ENCODE measurements around the gene LYRM4. TPM values are rescaled to one million over a fixed set of nuclear protein-coding genes. Genes with fewer than 3 reads are reported as not detected.

Gene LYRM4
- total RNA-seq, 2 donors from 2014 or later: 28.4 to 38.3 TPM

DNA sequence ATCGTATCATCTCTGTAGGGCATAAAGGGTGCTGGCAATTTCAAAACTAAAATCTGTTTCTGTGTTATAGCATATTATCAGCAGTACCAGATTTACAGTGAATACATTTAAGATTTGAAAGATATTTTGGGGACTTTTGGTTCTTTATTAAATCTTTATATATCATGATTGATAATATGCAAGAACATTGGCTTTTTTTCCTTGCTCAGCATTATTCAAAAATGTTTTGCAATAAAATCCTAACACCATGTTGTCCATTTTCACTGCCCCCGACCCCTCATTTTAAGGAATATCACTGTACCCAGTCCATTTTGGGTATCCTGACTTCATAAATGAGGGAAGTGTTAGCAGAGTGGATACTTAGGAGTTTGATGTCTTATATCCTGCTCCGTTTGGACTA lies 16.8 kb upstream of the LYRM4 start:
- ATAC-seq (replicated peaks in 1 of 2) (no peak), DNase-seq (no peak)
- peaks cover 0 to 2% of the 10 kb centered on the region in 2 donors for H3K9me3 Mint-ChIP-seq
- no peak overlapping the region for H3K27ac Mint-ChIP-seq
- no peak overlapping the region for H3K4me3 Mint-ChIP-seq
- H3K4me1 Mint-ChIP-seq (ENCODE audit: low read depth): peaks cover 67% of the 10 kb centered on the region
- H3K36me3 Mint-ChIP-seq (ENCODE audit: insufficient read depth in 2 of 2): peaks cover 12 to 18% of the 10 kb centered on the region in 2 donors
- H3K27me3 Mint-ChIP-seq (ENCODE audit: low read depth): no peaks in the 10 kb centered on the region

DNA sequence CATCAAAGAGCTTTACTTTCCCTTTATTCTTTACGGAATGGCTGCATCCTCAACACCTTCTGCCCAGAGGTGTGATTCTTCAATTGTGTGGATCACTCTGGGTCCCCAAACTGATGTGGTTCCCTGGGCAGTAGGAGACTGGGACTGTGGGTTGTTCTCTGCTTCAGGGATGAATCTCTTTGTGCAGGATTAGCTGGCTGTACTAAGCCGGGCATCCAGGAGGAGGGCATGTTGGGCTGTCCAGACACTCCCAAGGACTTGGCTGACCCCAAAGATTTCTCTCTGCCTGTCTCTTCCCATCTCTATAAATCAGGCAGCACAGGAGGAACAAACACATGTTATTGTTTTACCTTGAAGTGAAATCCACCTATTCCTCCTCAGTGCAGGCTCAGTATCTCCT lies 15.8 kb upstream of the LYRM4 start:
- ATAC-seq (replicated peaks in 1 of 2): no peak
- H3K27ac Mint-ChIP-seq: no peak overlapping the region
- no peaks in the 10 kb centered on the region for H3K27me3 Mint-ChIP-seq (ENCODE audit: low read depth)
- peaks cover 59% of the 10 kb centered on the region for H3K4me1 Mint-ChIP-seq (ENCODE audit: low read depth)
- no peak overlapping the region for H3K4me3 Mint-ChIP-seq
- no peak for DNase-seq
- peaks cover 0 to 2% of the 10 kb centered on the region in 2 donors for H3K9me3 Mint-ChIP-seq
- peaks cover 12 to 19% of the 10 kb centered on the region in 2 donors for H3K36me3 Mint-ChIP-seq (ENCODE audit: insufficient read depth in 2 of 2)

DNA sequence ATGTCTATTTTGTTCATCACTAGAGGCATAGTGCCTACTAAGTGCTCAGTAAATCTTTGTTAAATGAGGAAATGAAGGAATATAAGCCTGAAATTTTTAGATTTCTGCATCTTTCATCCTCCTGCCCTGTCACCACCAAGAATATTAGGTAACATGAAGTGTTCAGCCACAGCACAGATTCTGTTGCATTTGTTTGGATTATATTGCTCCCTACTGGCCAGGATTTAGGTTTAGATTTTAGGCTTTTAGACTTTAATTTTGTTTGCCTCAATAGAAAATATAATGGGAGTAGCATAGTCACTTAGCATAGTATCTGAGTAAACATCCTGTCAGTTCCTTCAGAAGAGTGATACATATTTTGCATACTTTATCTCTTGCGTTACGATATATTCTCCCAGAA lies 14.7 kb upstream of the LYRM4 start:
- peak overlapping the region; percentile 44 for H3K27ac Mint-ChIP-seq

DNA sequence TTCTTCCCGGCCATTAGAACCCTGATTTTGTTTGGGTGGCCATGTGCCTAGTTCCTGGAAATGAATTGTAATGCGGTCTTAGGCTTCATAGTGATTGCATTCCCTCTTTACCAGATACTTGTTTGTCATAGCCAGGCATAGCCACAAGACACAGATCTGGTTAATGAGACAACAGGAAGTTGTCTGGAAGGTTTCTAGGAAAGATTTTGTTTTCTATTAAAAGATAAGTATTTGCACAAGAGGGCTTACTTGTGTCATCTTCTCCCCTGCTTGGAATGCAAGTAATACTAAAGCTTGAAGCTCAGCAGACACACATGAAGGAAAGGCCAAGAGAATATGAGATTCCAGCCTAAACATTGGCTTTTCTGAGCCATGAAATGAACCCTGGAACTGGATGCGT lies 13.5 kb upstream of the LYRM4 start:
- no peak for DNase-seq
- H3K27me3 Mint-ChIP-seq (ENCODE audit: low read depth): no peaks in the 10 kb centered on the region
- peak; percentile 13 to 46 for ATAC-seq (replicated peaks in 1 of 2)
- peak overlapping the region in 1 of 2 donors; percentile 18 for H3K4me3 Mint-ChIP-seq
- H3K4me1 Mint-ChIP-seq (ENCODE audit: low read depth): peaks cover 44% of the 10 kb centered on the region
- peak overlapping the region; percentile 54 for H3K27ac Mint-ChIP-seq
- peaks cover 8 to 15% of the 10 kb centered on the region in 2 donors for H3K36me3 Mint-ChIP-seq (ENCODE audit: insufficient read depth in 2 of 2)
- H3K9me3 Mint-ChIP-seq: peaks cover 0 to 2% of the 10 kb centered on the region in 2 donors

More for the DNA sequence above, 14.7 kb upstream of the LYRM4 start:
- peaks cover 12 to 19% of the 10 kb centered on the region in 2 donors for H3K36me3 Mint-ChIP-seq (ENCODE audit: insufficient read depth in 2 of 2)
- ATAC-seq (replicated peaks in 1 of 2) (no peak), DNase-seq (no peak)
- H3K9me3 Mint-ChIP-seq: peaks cover 0 to 2% of the 10 kb centered on the region in 2 donors
- no peaks in the 10 kb centered on the region for H3K27me3 Mint-ChIP-seq (ENCODE audit: low read depth)
- H3K4me1 Mint-ChIP-seq (ENCODE audit: low read depth): peaks cover 56% of the 10 kb centered on the region
- H3K4me3 Mint-ChIP-seq: no peak overlapping the region

DNA sequence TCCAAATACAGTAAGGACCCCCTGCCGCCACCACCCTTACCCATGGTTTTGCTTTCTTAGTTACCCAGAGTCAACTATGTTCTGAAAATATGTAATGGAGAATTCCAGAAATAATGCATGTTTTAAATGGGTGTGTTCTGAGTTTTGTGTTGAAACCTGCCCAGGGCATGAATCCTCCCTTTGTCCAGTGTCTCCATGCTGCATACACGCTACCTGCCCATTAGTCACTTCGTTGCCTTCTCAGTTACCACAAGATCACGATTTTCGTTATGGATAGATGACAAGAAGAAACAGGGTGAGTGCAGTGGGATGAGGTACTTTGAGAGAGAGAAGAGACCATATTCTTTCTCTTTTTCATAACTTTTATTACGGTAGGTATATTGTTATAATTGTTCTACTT lies 11.2 kb upstream of the LYRM4 start:
- Mint-ChIP-seq H3K4me1 (ENCODE audit: low read depth) (peaks cover 32% of the 10 kb centered on the region), H3K9me3 (peaks cover 1 to 2% of the 10 kb centered on the region in 2 donors), H3K36me3 (ENCODE audit: insufficient read depth in 2 of 2) (peaks cover 10 to 14% of the 10 kb centered on the region in 2 donors), H3K4me3 (no peak overlapping the region), H3K27me3 (ENCODE audit: low read depth) (no peaks in the 10 kb centered on the region), H3K27ac (no peak overlapping the region)
- ATAC-seq (replicated peaks in 1 of 2) (no peak), DNase-seq (no peak)

DNA sequence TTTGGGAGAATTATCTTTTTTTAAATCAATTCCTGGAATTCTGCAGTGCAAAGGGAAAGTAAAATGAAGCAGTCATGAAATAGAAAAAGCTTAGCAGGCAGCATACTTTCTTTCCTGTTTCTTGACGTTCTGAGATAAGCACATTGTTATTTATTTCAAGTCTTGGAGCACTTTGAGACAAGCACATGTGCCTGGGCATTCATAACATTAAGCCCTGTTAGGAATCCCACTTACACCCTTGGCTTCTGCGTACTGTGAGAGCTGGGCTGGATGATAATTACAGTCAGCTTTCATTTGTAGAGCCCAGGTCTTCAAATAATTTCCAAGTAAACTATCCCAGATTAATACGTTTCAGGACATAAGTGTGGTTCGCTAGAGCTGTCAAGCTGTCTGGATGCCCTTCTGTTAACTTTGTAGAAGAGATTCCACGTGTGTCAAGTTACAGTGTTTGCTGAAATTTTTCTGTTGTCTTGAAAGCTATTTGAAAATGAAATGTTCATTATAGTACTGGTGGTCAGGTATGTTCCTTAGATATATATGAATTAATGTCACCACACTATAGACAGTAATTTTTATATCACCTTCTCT lies 9.4 kb upstream of the LYRM4 start:
- peaks cover 1 to 2% of the 10 kb centered on the region in 2 donors for H3K9me3 Mint-ChIP-seq
- peak overlapping the region; percentile 86 for H3K27ac Mint-ChIP-seq
- H3K4me3 Mint-ChIP-seq: peak overlapping the region in 1 of 2 donors; percentile 72
- H3K4me1 Mint-ChIP-seq (ENCODE audit: low read depth): peaks cover 41% of the 10 kb centered on the region
- DNase-seq (no peak), ATAC-seq (replicated peaks in 1 of 2) (no peak)
- H3K36me3 Mint-ChIP-seq (ENCODE audit: insufficient read depth in 2 of 2): peaks cover 10 to 18% of the 10 kb centered on the region in 2 donors
- no peaks in the 10 kb centered on the region for H3K27me3 Mint-ChIP-seq (ENCODE audit: low read depth)

DNA sequence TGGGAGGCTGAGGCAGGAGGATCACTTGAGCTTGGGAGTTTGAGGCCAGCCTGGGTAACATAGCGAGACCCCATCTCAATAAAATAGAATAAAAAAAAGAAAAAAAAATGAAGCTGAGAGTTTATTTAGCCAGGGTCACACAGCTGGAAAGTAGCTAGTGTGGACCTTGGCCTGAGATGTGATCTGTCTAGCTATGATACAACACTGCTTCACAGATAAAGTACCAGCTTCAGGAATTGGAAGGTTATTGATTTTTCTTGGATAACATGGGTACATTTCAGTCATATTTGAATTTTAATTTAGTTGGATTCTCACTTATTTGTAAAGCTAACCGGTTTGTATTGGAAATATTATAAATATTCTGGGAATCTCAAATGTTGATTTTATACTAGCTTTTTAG lies 5.7 kb upstream of the LYRM4 start:
- Mint-ChIP-seq H3K4me3 (peak overlapping the region; percentile 66 to 69), H3K9me3 (peaks cover 1 to 2% of the 10 kb centered on the region in 2 donors), H3K36me3 (ENCODE audit: insufficient read depth in 2 of 2) (peaks cover 5 to 12% of the 10 kb centered on the region in 2 donors), H3K27me3 (ENCODE audit: low read depth) (no peaks in the 10 kb centered on the region), H3K4me1 (ENCODE audit: low read depth) (peaks cover 41% of the 10 kb centered on the region), H3K27ac (peak overlapping the region; percentile 96)
- DNase-seq (no peak), ATAC-seq (replicated peaks in 1 of 2) (no peak)

DNA sequence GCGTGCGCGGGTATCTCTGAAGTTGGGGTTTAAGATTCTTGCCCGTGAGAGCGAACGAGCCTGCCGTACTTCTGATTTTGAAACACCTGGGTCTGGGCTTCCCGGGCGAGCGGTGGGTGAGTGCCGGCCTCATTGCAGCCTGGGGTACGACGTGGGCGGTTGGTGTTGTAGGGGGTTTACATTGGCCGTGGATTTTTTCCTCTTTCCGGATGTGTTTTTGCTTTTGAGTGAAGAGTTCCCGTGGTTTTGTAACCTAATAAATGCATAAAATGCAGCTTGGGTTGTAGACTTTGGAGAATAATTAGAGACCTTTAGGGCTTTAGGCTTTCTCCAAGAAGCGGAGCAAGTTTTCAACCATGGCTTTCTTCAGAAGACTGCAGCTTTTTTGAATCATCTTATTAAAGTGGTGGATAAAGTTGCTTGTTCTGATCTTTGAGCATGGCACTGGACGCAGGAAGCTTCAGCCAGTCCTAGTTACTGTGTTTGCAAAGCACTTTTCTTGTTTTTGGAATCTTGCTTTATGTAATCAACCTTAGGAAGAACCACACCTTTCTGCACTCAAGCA lies 877 bp upstream of the LYRM4 start:
- DNase-seq (no peak), ATAC-seq (replicated peaks in 1 of 2) (no peak)
- Mint-ChIP-seq H3K4me3 (peak overlapping the region; percentile 96 to 99), H3K9me3 (no peaks in the 10 kb centered on the region), H3K27ac (peak overlapping the region; percentile 99), H3K36me3 (ENCODE audit: insufficient read depth in 2 of 2) (peaks cover 7 to 14% of the 10 kb centered on the region in 2 donors), H3K4me1 (ENCODE audit: low read depth) (peaks cover 60% of the 10 kb centered on the region), H3K27me3 (ENCODE audit: low read depth) (no peaks in the 10 kb centered on the region)

DNA sequence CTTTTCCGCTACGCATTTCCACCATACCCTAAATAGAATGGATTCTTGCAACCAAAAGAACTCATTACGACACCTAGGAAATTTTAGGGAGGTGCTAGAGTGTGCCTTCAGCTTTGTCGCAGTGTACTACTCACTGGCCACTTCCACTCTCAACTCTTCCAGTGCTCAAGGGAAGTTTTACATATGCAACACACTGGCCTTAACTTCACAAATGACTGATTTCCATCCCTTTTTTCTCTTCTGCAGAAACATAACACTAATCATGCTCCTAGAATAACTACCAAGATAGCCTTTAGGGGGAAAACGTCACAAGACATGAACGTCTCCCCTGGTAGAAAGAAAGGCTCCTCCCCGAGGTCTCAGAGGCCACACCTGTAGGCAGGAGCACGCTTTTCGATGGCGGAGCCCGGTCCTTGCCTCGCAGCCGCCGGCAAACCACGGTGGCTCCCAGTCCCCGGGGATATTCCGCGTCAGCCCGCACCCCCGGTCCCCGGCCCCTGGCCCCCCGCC lies 584 bp downstream of the LYRM4 start:
- DNase-seq (peak; percentile 70 to 84), ATAC-seq (replicated peaks in 1 of 2) (peak; percentile 75)
- H3K4me1 Mint-ChIP-seq (ENCODE audit: low read depth): peaks cover 51% of the 10 kb centered on the region
- peak overlapping the region; percentile 98 for H3K27ac Mint-ChIP-seq
- H3K36me3 Mint-ChIP-seq (ENCODE audit: insufficient read depth in 2 of 2): peaks cover 7 to 8% of the 10 kb centered on the region in 2 donors
- no peaks in the 10 kb centered on the region for H3K9me3 Mint-ChIP-seq
- H3K4me3 Mint-ChIP-seq: peak overlapping the region; percentile 96 to 99
- no peaks in the 10 kb centered on the region for H3K27me3 Mint-ChIP-seq (ENCODE audit: low read depth)

DNA sequence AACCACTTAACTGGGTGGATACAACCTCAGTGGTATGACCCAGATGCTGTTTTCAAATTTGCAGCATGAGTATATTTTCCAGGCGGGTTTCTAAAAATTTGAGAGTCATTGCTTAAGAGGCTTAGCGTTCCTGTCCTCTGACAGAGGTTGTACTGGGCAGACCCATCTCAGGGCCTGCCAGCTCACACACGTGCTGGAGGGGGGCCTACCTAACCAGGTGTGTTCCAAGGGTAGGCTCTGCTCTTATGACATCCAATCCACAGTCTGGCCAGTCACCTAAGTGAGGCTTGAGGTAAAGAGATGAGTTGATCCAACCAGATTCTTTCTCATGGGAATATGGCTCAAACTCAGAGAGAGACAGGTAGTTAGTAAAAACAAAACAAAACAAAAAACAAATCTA lies 1.3 kb downstream of the LYRM4 start:
- DNase-seq (no peak), ATAC-seq (replicated peaks in 1 of 2) (no peak)
- Mint-ChIP-seq H3K4me3 (peak overlapping the region; percentile 96 to 99), H3K9me3 (no peaks in the 10 kb centered on the region), H3K36me3 (ENCODE audit: insufficient read depth in 2 of 2) (peaks cover 7 to 10% of the 10 kb centered on the region in 2 donors), H3K4me1 (ENCODE audit: low read depth) (peaks cover 56% of the 10 kb centered on the region), H3K27ac (peak overlapping the region; percentile 98), H3K27me3 (ENCODE audit: low read depth) (no peaks in the 10 kb centered on the region)

DNA sequence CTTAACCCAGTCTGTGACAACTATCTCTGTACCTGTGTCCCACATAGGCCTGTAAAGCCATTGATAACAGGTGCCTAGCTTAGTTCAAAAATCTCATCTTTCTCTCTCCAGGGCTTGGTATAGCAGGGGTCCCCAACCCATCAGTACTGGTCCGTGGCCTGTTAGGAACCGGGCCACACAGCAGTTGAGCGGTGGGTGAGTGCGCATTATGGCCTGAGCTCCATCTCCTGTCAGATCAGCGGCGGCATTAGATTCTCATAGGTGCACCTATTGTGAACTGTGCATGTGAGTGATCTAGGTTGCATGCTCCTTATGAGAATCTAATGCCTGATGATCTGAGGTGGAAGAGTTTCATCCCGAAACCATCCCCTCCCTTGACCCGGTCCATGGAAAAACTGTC lies 3.4 kb downstream of the LYRM4 start:
- H3K36me3 Mint-ChIP-seq (ENCODE audit: insufficient read depth in 2 of 2): peaks cover 10 to 11% of the 10 kb centered on the region in 2 donors
- no peaks in the 10 kb centered on the region for H3K27me3 Mint-ChIP-seq (ENCODE audit: low read depth)
- H3K27ac Mint-ChIP-seq: no peak overlapping the region
- peaks cover 46% of the 10 kb centered on the region for H3K4me1 Mint-ChIP-seq (ENCODE audit: low read depth)
- peak overlapping the region in 1 of 2 donors; percentile 19 for H3K4me3 Mint-ChIP-seq
- peaks cover 0 to 2% of the 10 kb centered on the region in 2 donors for H3K9me3 Mint-ChIP-seq
- DNase-seq (no peak), ATAC-seq (replicated peaks in 1 of 2) (no peak)

DNA sequence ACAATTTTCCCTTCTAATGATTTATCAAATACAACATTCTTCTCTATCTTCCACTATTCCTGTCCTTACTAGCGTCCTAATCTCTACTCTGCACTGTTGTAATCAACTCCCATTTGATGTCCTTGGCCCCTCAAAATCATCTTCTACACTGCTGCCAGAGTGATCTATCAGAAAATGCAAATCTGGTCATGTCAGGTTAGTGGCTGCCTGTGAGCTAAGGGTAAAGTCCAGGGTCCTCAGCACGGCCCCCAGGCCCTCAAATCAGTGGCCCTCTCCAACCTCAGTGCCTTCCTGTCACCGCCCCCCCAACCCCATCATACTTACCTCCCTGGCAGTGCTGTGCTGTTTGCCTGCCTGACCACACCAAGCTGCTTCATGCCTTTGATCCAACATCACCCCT lies 3.8 kb downstream of the LYRM4 start:
- H3K9me3 Mint-ChIP-seq: peaks cover 0 to 3% of the 10 kb centered on the region in 2 donors
- no peak overlapping the region for H3K4me3 Mint-ChIP-seq
- no peak for DNase-seq
- no peak for ATAC-seq (replicated peaks in 1 of 2)
- peaks cover 10 to 13% of the 10 kb centered on the region in 2 donors for H3K36me3 Mint-ChIP-seq (ENCODE audit: insufficient read depth in 2 of 2)
- peak overlapping the region; percentile 12 for H3K27ac Mint-ChIP-seq
- H3K27me3 Mint-ChIP-seq (ENCODE audit: low read depth): no peaks in the 10 kb centered on the region
- H3K4me1 Mint-ChIP-seq (ENCODE audit: low read depth): peaks cover 47% of the 10 kb centered on the region

DNA sequence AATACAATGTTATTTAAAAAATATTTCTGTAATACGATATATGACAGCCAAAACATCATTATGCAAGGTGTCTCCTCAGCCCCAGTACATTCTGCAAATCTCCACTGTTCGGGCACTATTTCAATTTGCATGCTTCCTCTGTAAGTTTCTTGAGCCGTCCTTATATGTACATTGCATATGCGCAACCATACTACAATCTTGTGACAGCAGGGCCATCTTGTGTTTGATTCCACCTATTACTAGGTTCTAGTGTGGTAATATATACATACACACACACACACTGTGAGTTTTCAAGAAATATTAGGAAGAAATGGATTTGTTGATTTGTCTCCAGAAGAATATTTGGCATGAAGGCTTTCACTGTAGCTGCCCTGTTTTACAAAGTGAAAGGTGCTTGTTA lies 9.8 kb downstream of the LYRM4 start:
- Mint-ChIP-seq H3K4me1 (ENCODE audit: low read depth) (peaks cover 18% of the 10 kb centered on the region), H3K9me3 (peaks cover 3% of the 10 kb centered on the region in 2 donors), H3K27me3 (ENCODE audit: low read depth) (no peaks in the 10 kb centered on the region), H3K27ac (no peak overlapping the region), H3K4me3 (no peak overlapping the region), H3K36me3 (ENCODE audit: insufficient read depth in 2 of 2) (peaks cover 10% of the 10 kb centered on the region in 2 donors)
- ATAC-seq (replicated peaks in 1 of 2): no peak
- no peak for DNase-seq

Data from activated T-cell treated with anti-CD3 and anti-CD28 coated beads, Interleukin-2, amount 50 U/mL, for 72 hours (primary cell).